NCI-H1417 treated with DMSO at 0.1 percent for 48 hours (cell line): ENCODE data around the gene CYP2D6.

Experiments used
- DNase-seq: peaks from one replicate; lab custom pipeline; 2025; lab: John Stamatoyannopoulos, UW

CYP2D6 gene

GRCh38 chr22:42084874-42085273 lies 45.7 kb downstream of the CYP2D6 start:
- no peak for DNase-seq

GRCh38 chr22:42083119-42083518 lies 47.5 kb downstream of the CYP2D6 start:
- DNase-seq, result no peak

GRCh38 chr22:42080287-42080686 lies 50.3 kb downstream of the CYP2D6 start:
- DNase-seq, result no peak

- DNase-seq, result peak; percentile 70
Measured at GRCh38 chr22:42079319-42080251, 51.0 kb downstream of the CYP2D6 start, which contains the start of gene SMDT1. Gene SMDT1, plus strand, starts transcription at chr22:42079700. Its CDS starts 69 bp downstream, at chr22:42079769.

GRCh38 chr22:42078469-42079318 lies 51.9 kb downstream of the CYP2D6 start:
- no peak for DNase-seq

- DNase-seq, result no peak
Measured at GRCh38 chr22:42077486-42078125, 53.0 kb downstream of the CYP2D6 start.

GRCh38 chr22:42076764-42077485 lies 53.7 kb downstream of the CYP2D6 start:
- DNase-seq, result no peak
